GM12878 (cell line): ENCODE data around the gene PAFAH2. TPM values are rescaled to one million over a fixed set of nuclear protein-coding genes. Genes with fewer than 3 reads are reported as not detected.

Experiments
- ATAC-seq: fragments of 200-7000 bp; cut with Tn5 transposase; 3 replicates; pipeline ENCODE4 v1.9.1; 2020; ENCODE audit warnings: mild to moderate bottlenecking, moderate library complexity
- BruUV-seq: library from RNA; stranded (reverse); fragments of 400-500 nt; replicated peaks from 2 replicates; lab custom pipeline; 2021; lab: Mats Ljungman, UMichigan
- CTCF ChIA-PET: fragments of 300-600 bp; sonication (Branson Sonifier 250); formaldehyde crosslinking; extraction: SDS; loops from one replicate; lab custom pipeline; 2021; ENCODE audit warnings: inconsistent platforms; lab: Yijun Ruan, JAX
- POLR2A ChIA-PET: fragments of 350-600 bp; formaldehyde crosslinking; extraction: SDS; loops from one replicate; lab custom pipeline; 2021; ENCODE audit warnings: inconsistent platforms; lab: Charles Lee
- RAD21 ChIA-PET: fragments of 300-600 bp; sonication (Branson Sonifier 250); formaldehyde crosslinking; loops from one replicate; lab custom pipeline; 2023; ENCODE audit warnings: antibody characterized with exemption; ENCODE audit not compliant: unreplicated experiment; lab: Charles Lee
- SMC1A ChIA-PET: fragments of 300-600 bp; sonication (Branson Sonifier 250); formaldehyde crosslinking; loops from one replicate; lab custom pipeline; 2023; ENCODE audit not compliant: unreplicated experiment, uncharacterized antibody; lab: Charles Lee
- DNase-seq: peaks from one replicate; pipeline ENCODE4 v3.0.0-alpha.2; 2011; ENCODE audit warnings: low read depth, low spot score
- FAIRE-seq: peaks from 3 replicates; lab custom pipeline; 2011; peaks lifted over from hg19 to GRCh38; lab: Jason Lieb, UNC
- H2AFZ ChIP-seq: 2 replicates; pipeline ENCODE4 v1.6.0; 2011; ENCODE audit warnings: low read depth, low read length, control low read depth; ENCODE audit not compliant: control insufficient read depth
- H3K27ac ChIP-seq: 2 replicates; pipeline ENCODE4 v1.5.1; 2011; ENCODE audit warnings: control low read depth; ENCODE audit not compliant: control insufficient read depth, insufficient read depth
- H3K27me3 ChIP-seq, 2 experiments: replicated peaks in 1 of 2; 2 replicates each; pipeline versions ENCODE4 v1.6.0 to v1.6.1; 2011; ENCODE audit warnings: low read length in 1 of 2; ENCODE audit not compliant: control insufficient read depth in 2 of 2, insufficient read depth in 2 of 2
- H3K36me3 ChIP-seq, 2 experiments: 2 replicates each; pipeline ENCODE4 v1.5.1; 2011; ENCODE audit warnings: low read length in 1 of 2; ENCODE audit not compliant: control insufficient read depth in 2 of 2, insufficient read depth in 2 of 2
- H3K4me1 ChIP-seq: 2 replicates; pipeline ENCODE4 v1.6.1; 2011; ENCODE audit warnings: mild to moderate bottlenecking, low read length, moderate library complexity, mixed read lengths; ENCODE audit not compliant: control insufficient read depth, insufficient read depth
- H3K4me2 ChIP-seq: 2 replicates; pipeline ENCODE4 v1.6.0; 2011; ENCODE audit warnings: control low read depth; ENCODE audit not compliant: control insufficient read depth, insufficient read depth
- H3K4me3 ChIP-seq: fragments of 200-600 bp; sonication (generic); 2 replicates; pipeline ENCODE4 v1.5.1; 2016
- H3K79me2 ChIP-seq: 2 replicates; pipeline ENCODE4 v1.6.0; 2011; ENCODE audit warnings: low read length; ENCODE audit not compliant: control insufficient read depth, insufficient read depth
- H3K9ac ChIP-seq: 2 replicates; pipeline ENCODE4 v1.8.0; 2011; ENCODE audit warnings: low read length, control low read depth, mixed read lengths; ENCODE audit not compliant: control insufficient read depth, insufficient read depth
- H3K9me3 ChIP-seq: replicated peaks from 3 replicates; pipeline ENCODE4 v1.5.1; 2011; ENCODE audit warnings: mild to moderate bottlenecking, low read length; ENCODE audit not compliant: control insufficient read depth, insufficient read depth
- H4K20me1 ChIP-seq: 2 replicates; pipeline ENCODE4 v1.6.0; 2011; ENCODE audit not compliant: control insufficient read depth, insufficient read depth
- BCL3 ChIP-seq: IDR thresholded peaks from 2 replicates; pipeline ENCODE4 v1.6.1; 2011; ENCODE audit warnings: borderline replicate concordance, low read depth, mild to moderate bottlenecking, moderate library complexity, low read length; ENCODE audit not compliant: insufficient read depth, poor library complexity, severe bottlenecking
- BRCA1 ChIP-seq: IDR thresholded peaks from 2 replicates; pipeline ENCODE4 v1.6.1; 2011; ENCODE audit warnings: low read depth, low read length, improper control_type of control experiment
- CEBPZ ChIP-seq: fragments of 150-350 bp; IDR thresholded peaks from 2 replicates; pipeline ENCODE4 v1.6.1; 2016; ENCODE audit warnings: low read depth, low read length
- CHD4 ChIP-seq: fragments of 200-600 bp; sonication (generic); IDR thresholded peaks from 2 replicates; pipeline ENCODE4 v1.6.1; 2016; ENCODE audit warnings: mild to moderate bottlenecking
- GABPA ChIP-seq: IDR thresholded peaks from 2 replicates; pipeline ENCODE4 v1.6.1; 2014; ENCODE audit warnings: antibody characterized with exemption, low read depth, mild to moderate bottlenecking, inconsistent platforms
- GATAD2B ChIP-seq: fragments of 450-650 bp; conservative IDR thresholded peaks from 2 replicates; pipeline ENCODE4 v1.6.1; 2017; ENCODE audit warnings: low read depth, mild to moderate bottlenecking, moderate library complexity
- HSF1 ChIP-seq: fragments of 150-350 bp; IDR thresholded peaks from 2 replicates; pipeline ENCODE4 v1.6.1; 2014; ENCODE audit warnings: mild to moderate bottlenecking, low read depth, low read length
- IRF3 ChIP-seq: fragments of 450-650 bp; IDR thresholded peaks from 2 replicates; pipeline ENCODE4 v1.6.1; 2014; ENCODE audit warnings: mild to moderate bottlenecking
- IRF4 ChIP-seq: IDR thresholded peaks from 2 replicates; pipeline ENCODE4 v1.6.1; 2011; ENCODE audit warnings: low read depth, low read length
- KDM1A ChIP-seq: fragments of 200-600 bp; sonication (generic); IDR thresholded peaks from 2 replicates; pipeline ENCODE4 v1.6.1; 2016; ENCODE audit warnings: borderline replicate concordance
- NBN ChIP-seq: fragments of 450-650 bp; IDR thresholded peaks from 2 replicates; pipeline ENCODE4 v1.6.1; 2016
- NFYA ChIP-seq: IDR thresholded peaks from 2 replicates; pipeline ENCODE4 v1.6.1; 2011; ENCODE audit warnings: low read depth, mild to moderate bottlenecking, low read length, improper control_type of control experiment, borderline replicate concordance
- RAD51 ChIP-seq: fragments of 450-650 bp; IDR thresholded peaks from 2 replicates; pipeline ENCODE4 v1.6.1; 2016; ENCODE audit warnings: moderate library complexity, mild to moderate bottlenecking, inconsistent platforms
- SMAD1 ChIP-seq: fragments of 450-650 bp; IDR thresholded peaks from 2 replicates; pipeline ENCODE4 v1.6.1; 2018; ENCODE audit warnings: mild to moderate bottlenecking, low read depth; ENCODE audit not compliant: partially characterized antibody
- STAT1 ChIP-seq: fragments of 450-650 bp; conservative IDR thresholded peaks from 2 replicates; pipeline ENCODE4 v1.6.1; 2014; ENCODE audit warnings: antibody characterized with exemption, mild to moderate bottlenecking
- STAT3 ChIP-seq: IDR thresholded peaks from 2 replicates; pipeline ENCODE4 v1.6.1; 2011; ENCODE audit warnings: low read depth, low read length, improper control_type of control experiment
- WGBS: methylation state at CpG from one replicate; pipeline ENCODE4 v1.1.6; 2016; ENCODE audit warnings: low lambda C conversion rate; ENCODE audit not compliant: insufficient replicate concordance, insufficient coverage; ENCODE audit errors: missing lambda C conversion rate; 5-methylcytosine and 5-hydroxymethylcytosine counted together
- in situ Hi-C: fragments of 300-500 bp; cut with MboI; formaldehyde crosslinking; loops from 9 replicates; pipeline ENCODE4 v1.14.3; 2018; ENCODE audit warnings: mixed read lengths
- intact Hi-C: fragments of 100-400 bp; cut with micrococcal nuclease; formaldehyde crosslinking; loops from one replicate; pipeline ENCODE4 v1.14.2; 2022; ENCODE audit not compliant: unreplicated experiment
- polyA plus RNA-seq, 11 experiments: library from polyadenylated mRNA; depleted of rRNA in 4 of 11; unstranded in 6 of 11; stranded (reverse) in 5 of 11; fragments of >200 nt; fragmentation: Nextera tagmentation in 4 of 11; fragmentation: Illumina TruSeq in 1 of 11; extraction: Ambion mirVana in 4 of 11; extraction: Trizol in 1 of 11; gene quantifications; 1 replicate in 1 of 11; 2 replicates in 10 of 11; pipeline versions ENCODE4 v1.2.1 to v1.2.3, GENCODE V29; 2011 to 2016; ENCODE audit warnings: inconsistent platforms in 2 of 11, missing spikeins in 2 of 11, low read depth in 1 of 11
- total RNA-seq, 4 experiments: library from RNA; depleted of rRNA in 3 of 4; stranded (reverse); fragments of >200 nt in 3 of 4; fragmentation: Illumina TruSeq in 1 of 4; extraction: Trizol in 1 of 4; gene quantifications; 2 replicates each; pipeline versions ENCODE4 v1.2.1 to v1.2.3, GENCODE V29; 2013 to 2021

PAFAH2 gene
- total and polyA plus RNA-seq, 10 of the 15 experiments (the other 5 are each of a cell fraction or from before 2014, with no cell fraction given): 3.0 to 9.5 (median 6.5) TPM

- Histone ChIP-seq H3K9me3 (no peaks in the 10 kb centered on the region), H3K27ac (no peak overlapping the region), H3K4me2 (no peak overlapping the region), H3K4me3 (no peak overlapping the region), H3K79me2 (no peaks in the 10 kb centered on the region), H4K20me1 (no peaks in the 10 kb centered on the region), H3K4me1 (no peaks in the 10 kb centered on the region), H3K36me3 (peaks cover 6 to 15% of the 10 kb centered on the region in 2 experiments; a peak in 3 of 4 replicates), H3K27me3 (no peaks in the 10 kb centered on the region), H2AFZ (no peak overlapping the region), H3K9ac (no peak overlapping the region)
- ChIA-PET CTCF (no interaction called here), RAD21 (no interaction called here), POLR2A (no interaction called here), SMC1A (interaction anchor here (1.6 kb wide), 1 partner anchor 42 kb away, joined by 4 read pairs; no protein-coding TSS in a partner anchor)
- intact Hi-C loops (no loop called here), in situ Hi-C loops (no loop called here)
- DNase-seq (no peak), ATAC-seq (no peak), FAIRE-seq (no peak)
- 94% methylated on average over 2 of the region's 2 CpGs for WGBS
- no TSS peak for BruUV-seq
- TF ChIP-seq BRCA1 (no peak), IRF3 (no peak), GATAD2B (no peak), STAT3 (no peak), IRF4 (no peak), HSF1 (no peak), SMAD1 (no peak), CEBPZ (no peak), KDM1A (no peak), CHD4 (no peak), BCL3 (no peak), STAT1 (no peak), RAD51 (no peak), NBN (no peak), GABPA (no peak), NFYA (no peak)
These were observed 38.3 kb downstream of the PAFAH2 start for GRCh38 chr1:25959611-25960010.
